ENCODE measurements around the gene AGO3. TPM values are rescaled to one million over a fixed set of nuclear protein-coding genes. Genes with fewer than 3 reads are reported as not detected.

AGO3 gene
- total and polyA plus RNA-seq, 2 of the 13 experiments (the other 11 are each of a cell fraction or from before 2014, with no cell fraction given): 21.2 to 27.1 TPM

- TF ChIP-seq MTERF4 (CRISPR knock-in tag; IDR thresholded peaks at IDR 0.05) (peak; percentile 96), PAWR (CRISPR knock-in tag; IDR thresholded peaks at IDR 0.05; ENCODE audit: borderline replicate concordance) (no peak), ZSCAN21 (CRISPR knock-in tag; IDR thresholded peaks at IDR 0.05; ENCODE audit: borderline replicate concordance) (no peak), ZNF234 (CRISPR knock-in tag; conservative IDR thresholded peaks at IDR 0.05) (no peak; the same call in 1 of the 2 replicates), ZNF232 (CRISPR knock-in tag; IDR thresholded peaks at IDR 0.05; ENCODE audit: borderline replicate concordance) (peak; percentile 87; the same call in 1 of the 2 replicates), MXD1 (CRISPR knock-in tag; IDR thresholded peaks at IDR 0.05) (no peak), SNAPC2 (CRISPR knock-in tag; IDR thresholded peaks at IDR 0.05) (peak; percentile 73), SALL2 (CRISPR knock-in tag; IDR thresholded peaks at IDR 0.05) (peak; percentile 97), ZFYVE20 (CRISPR knock-in tag; IDR thresholded peaks at IDR 0.05; ENCODE audit: borderline replicate concordance, low read depth) (peak; percentile 14; the same call in 1 of the 2 replicates), FOXP1 (IDR thresholded peaks at IDR 0.05) (no peak), FOXP1 (CRISPR knock-in tag; IDR thresholded peaks at IDR 0.05) (no peak; the same call in 1 of the 2 replicates), CTCF (CRISPR knock-in tag; IDR thresholded peaks at IDR 0.05) (peak; percentile 98), FOXO4 (CRISPR knock-in tag; conservative IDR thresholded peaks at IDR 0.05) (no peak), ZNF510 (CRISPR knock-in tag; IDR thresholded peaks at IDR 0.05; ENCODE audit: low read depth) (no peak), BRF2 (CRISPR knock-in tag; IDR thresholded peaks at IDR 0.05) (peak; percentile 84; the same call in 1 of the 2 replicates)
These were observed 157.9 kb downstream of the AGO3 start, which contains the start of gene ADPRS (continued) for GRCh38 chr1:36088577-36089392.
